ENCODE results near the gene CALY.

Gene CALY

GRCh38 chr10:133287832-133288500 lies 48.7 kb downstream of the CALY start:
- TF ChIP-seq ZFX (IDR thresholded peaks at IDR 0.05; ENCODE audit: borderline replicate concordance), result no peak
- TF ChIP-seq CTCF (IDR thresholded peaks at IDR 0.05), result no peak
- H3K27ac ChIP-seq, result no peak overlapping the region

- TF ChIP-seq CTCF (IDR thresholded peaks at IDR 0.05) (no peak), ZFX (IDR thresholded peaks at IDR 0.05; ENCODE audit: borderline replicate concordance) (no peak)
- no peak overlapping the region for H3K27ac ChIP-seq
Measured at GRCh38 chr10:133286366-133286765, 50.3 kb downstream of the CALY start.

- no peak overlapping the region for H3K27ac ChIP-seq
- TF ChIP-seq CTCF (IDR thresholded peaks at IDR 0.05) (no peak), ZFX (IDR thresholded peaks at IDR 0.05; ENCODE audit: borderline replicate concordance) (no peak)
Measured at GRCh38 chr10:133285217-133285616, 51.5 kb downstream of the CALY start.

GRCh38 chr10:133283931-133284330 lies 52.8 kb downstream of the CALY start:
- no peak overlapping the region for H3K27ac ChIP-seq

GRCh38 chr10:133282846-133283390 lies 53.8 kb downstream of the CALY start:
- TF ChIP-seq CTCF (IDR thresholded peaks at IDR 0.05) (no peak), ZFX (IDR thresholded peaks at IDR 0.05; ENCODE audit: borderline replicate concordance) (no peak)
- no peak overlapping the region for H3K27ac ChIP-seq

More at GRCh38 chr10:133283931-133284330, 52.8 kb downstream of the CALY start:
- TF ChIP-seq CTCF (IDR thresholded peaks at IDR 0.05) (no peak), ZFX (IDR thresholded peaks at IDR 0.05; ENCODE audit: borderline replicate concordance) (no peak)

- TF ChIP-seq ZFX (IDR thresholded peaks at IDR 0.05; ENCODE audit: borderline replicate concordance), result no peak
- TF ChIP-seq CTCF (IDR thresholded peaks at IDR 0.05), result no peak
Measured at GRCh38 chr10:133281628-133282372, 54.9 kb downstream of the CALY start.

GRCh38 chr10:133281084-133281483 lies 55.6 kb downstream of the CALY start:
- TF ChIP-seq CTCF (IDR thresholded peaks at IDR 0.05), result no peak
- no peak for TF ChIP-seq ZFX (IDR thresholded peaks at IDR 0.05; ENCODE audit: borderline replicate concordance)
- no peak overlapping the region for H3K27ac ChIP-seq

More at GRCh38 chr10:133281628-133282372, 54.9 kb downstream of the CALY start:
- no peak overlapping the region for H3K27ac ChIP-seq

All from 22Rv1 (cell line).